Heart left ventricle (tissue), 16 donors: ENCODE measurements around the gene CNKSR3. TPM values are rescaled to one million over a fixed set of nuclear protein-coding genes. Genes with fewer than 3 reads are reported as not detected.
"Not testable (repeated sequence)": the region's sequence is repeated elsewhere in the genome, so short reads cannot be mapped to it uniquely, and the experiment has no call there.

ENCODE experiments used
- ATAC-seq, 4 donors: fragments of 200-7000 bp; cut with Tn5 transposase; one replicate each; pipeline ENCODE4 v1.9.1; 2020 to 2022; ENCODE audit warnings: moderate library complexity in 4 of 4, mild to moderate bottlenecking in 3 of 4, moderate number of reproducible peaks in 1 of 4
- DNase-seq, 5 donors: peaks; one replicate each; pipeline ENCODE4 v3.0.0-alpha.2; 2020
- H3K27ac ChIP-seq, 12 donors: fragments of 200-600 bp; sonication (generic) in 4 of 12; one replicate each; pipeline versions ENCODE4 v1.5.0 to v1.8.0; 2016 to 2022; ENCODE audit warnings: mild to moderate bottlenecking in 2 of 12
- H3K27me3 ChIP-seq, 9 donors: fragments of 200-600 bp; sonication (generic) in 2 of 9; one replicate each; pipeline versions ENCODE4 v1.5.1 to v1.8.0; 2016 to 2022; ENCODE audit warnings: mild to moderate bottlenecking in 3 of 9
- H3K36me3 ChIP-seq, 9 donors: fragments of 200-600 bp; sonication (generic) in 2 of 9; one replicate each; pipeline versions ENCODE4 v1.5.0 to v1.8.0; 2018 to 2022; ENCODE audit warnings: mild to moderate bottlenecking in 2 of 9
- H3K4me1 ChIP-seq, 12 donors: fragments of 200-600 bp; sonication (generic) in 4 of 12; one replicate each; pipeline versions ENCODE4 v1.5.0 to v1.8.0; 2016 to 2022; ENCODE audit warnings: mild to moderate bottlenecking in 3 of 12
- H3K4me3 ChIP-seq, 12 donors: fragments of 200-600 bp; sonication (generic) in 4 of 12; one replicate each; pipeline versions ENCODE4 v1.5.0 to v1.8.0; 2017 to 2022; ENCODE audit warnings: mild to moderate bottlenecking in 9 of 12, moderate library complexity in 4 of 12
- H3K9me3 ChIP-seq, 12 donors: fragments of 200-600 bp; sonication (generic) in 4 of 12; one replicate each; pipeline versions ENCODE4 v1.5.0 to v1.8.0; 2016 to 2022; ENCODE audit warnings: mild to moderate bottlenecking in 1 of 12
- CTCF ChIP-seq, 12 donors: fragments of 200-600 bp; sonication (generic) in 4 of 12; IDR thresholded peaks; one replicate each; pipeline versions ENCODE4 v1.5.0 to v1.8.0; 2018 to 2022; ENCODE audit warnings: antibody characterized with exemption in 12 of 12, mild to moderate bottlenecking in 5 of 12
- POLR2A ChIP-seq, 2 donors: fragments of 450-650 bp; IDR thresholded peaks; one replicate each; pipeline ENCODE4 v1.6.1; 2017; ENCODE audit warnings: antibody characterized with exemption in 2 of 2, mild to moderate bottlenecking in 2 of 2, moderate library complexity in 2 of 2
- WGBS, 4 donors: extraction: QIAGEN DNeasy Blood & Tissue Kit in 2 of 4; methylation state at CpG; one replicate each; pipeline versions ENCODE4 v1.1.5 to v1.1.7; 2013 to 2018; 5-methylcytosine and 5-hydroxymethylcytosine counted together
- intact Hi-C, 10 donors: fragments of 100-400 bp; cut with DNase I; formaldehyde crosslinking; loops; one replicate each; pipeline versions ENCODE4 v1.11.1 to v1.14.2; 2022
- polyA plus RNA-seq, 2 donors: library from polyadenylated mRNA; stranded (reverse); fragments of 200-250 nt; gene quantifications; one replicate each; pipeline ENCODE4 v1.2.3, GENCODE V29; 2013
- total RNA-seq, 9 donors: library from RNA; depleted of rRNA in 2 of 9; stranded (reverse); fragments of >200 nt in 2 of 9; fragmentation: NEBNext Ultra II Directional in 3 of 9; extraction: Animal tissue kit (Norgen Biotek cat#: 25700) in 3 of 9; gene quantifications; one replicate each; pipeline versions ENCODE4 v1.1.0 to v1.2.4, GENCODE V29; 2016 to 2023
- donor health status: ischemic (EF 13 %, LVEDD 7.1; RV severe dilation, severe dysfunction).
- donor health status: healthy with polysubstance abuse.
- donor health status: DM: no; HTN: yes; CAD: no.
- donor health status: DM: no; HTN: no; CAD: no.
- donor health status: ischemic (EF 25% LVEDD 6.9; RV normal size, moderate dysfunction).
- donor health status: ischemic (EF 25% LVEDD 5.7; RV mildly dilated, moderate dysfunction).
- donor health status: healthy.
- donor health status: DM: yes; HTN: yes; CAD: no.
- donor health status: ischemic (EF 35%, LVEDD 5.7; RV mildly dilated, moderate dysfunction).
- donor health status: nonischemic (EF 11% LVEDD 7.7; RV severe dilation, severe dysfunction).
- donor health status: DM: yes; HTN: yes; CAD: no.
- donor health status: PGD.
- donor health status: ischemic (EF 29% LVEDD 5.4; RV normal size, mild dysfunction).
- donor health status: nonischemic (EF 23%, LVEDD 6.1; RV moderate dilation, normal function).

Gene CNKSR3
- total and polyA plus RNA-seq, 11 donors: 5.9 to 30.7 (median 17.7) TPM

GRCh38 chr6:154516276-154516675 lies 5.8 kb upstream of the CNKSR3 start:
- intact Hi-C loops: loop anchor here in 3 of 10 donors (10.0 kb wide), 4 partner anchors 79 to 361 kb away; partner anchors contain the start of gene SCAF8 (in 1 of the 3)
- Histone ChIP-seq H3K27me3 (no peaks in the 10 kb centered on the region), H3K4me3 (peak overlapping the region in 9 of 12 donors; percentile 1 to 47 (median 26)), H3K4me1 (peaks cover 0 to 23% (median 7%) of the 10 kb centered on the region in 12 donors), H3K36me3 (no peaks in the 10 kb centered on the region), H3K27ac (peak overlapping the region in 9 of 12 donors; percentile 2 to 70 (median 49)), H3K9me3 (peaks cover 0 to 1% (median 0%) of the 10 kb centered on the region in 12 donors)
- WGBS, 4 donors: 71 to 84% (median 75%) methylated on average over 5 of the region's 5 CpGs
- ATAC-seq (no peak), DNase-seq (no peak)
- TF ChIP-seq POLR2A (IDR thresholded peaks at IDR 0.05) (no peak), CTCF (IDR thresholded peaks at IDR 0.05) (no peak)

GRCh38 chr6:154515826-154516225 lies 5.3 kb upstream of the CNKSR3 start:
- TF ChIP-seq POLR2A (IDR thresholded peaks at IDR 0.05): no peak
- no peak for TF ChIP-seq CTCF (IDR thresholded peaks at IDR 0.05)
- intact Hi-C loops: loop anchor here in 3 of 10 donors (10.0 kb wide), 4 partner anchors 79 to 361 kb away; partner anchors contain the start of gene SCAF8 (in 1 of the 3)
- peaks cover 0 to 27% (median 9%) of the 10 kb centered on the region in 12 donors for H3K4me1 ChIP-seq
- WGBS, 4 donors: 40 to 57% (median 43%) methylated on average over 7 of the region's 7 CpGs
- peak overlapping the region in 9 of 12 donors; percentile 2 to 70 (median 49) for H3K27ac ChIP-seq
- no peaks in the 10 kb centered on the region for H3K36me3 ChIP-seq
- H3K27me3 ChIP-seq: peaks cover 0 to 4% (median 0%) of the 10 kb centered on the region in 9 donors
- H3K4me3 ChIP-seq: peak overlapping the region in 9 of 12 donors; percentile 1 to 47 (median 26)
- no peaks in the 10 kb centered on the region for H3K9me3 ChIP-seq
- DNase-seq (no peak), ATAC-seq (peak in 2 of 4 donors; percentile 6 to 57)

- not testable (repeated sequence) for H3K9me3 ChIP-seq, H3K4me3 ChIP-seq, ATAC-seq, H3K36me3 ChIP-seq, DNase-seq, H3K27me3 ChIP-seq
- Histone ChIP-seq H3K4me1 (peaks cover 0 to 27% (median 9%) of the 10 kb centered on the region in 12 donors), H3K27ac (peak overlapping the region in 1 of 12 donors; percentile 11)
- 96 to 98% (median 98%) methylated on average over 3 of the region's 3 CpGs for WGBS, 4 donors
- intact Hi-C loops: loop anchor here in 3 of 10 donors (10.0 kb wide), 4 partner anchors 80 to 360 kb away; partner anchors contain the start of gene SCAF8 (in 1 of the 3)
These were observed 4.6 kb upstream of the CNKSR3 start for GRCh38 chr6:154515076-154515475.

DNA sequence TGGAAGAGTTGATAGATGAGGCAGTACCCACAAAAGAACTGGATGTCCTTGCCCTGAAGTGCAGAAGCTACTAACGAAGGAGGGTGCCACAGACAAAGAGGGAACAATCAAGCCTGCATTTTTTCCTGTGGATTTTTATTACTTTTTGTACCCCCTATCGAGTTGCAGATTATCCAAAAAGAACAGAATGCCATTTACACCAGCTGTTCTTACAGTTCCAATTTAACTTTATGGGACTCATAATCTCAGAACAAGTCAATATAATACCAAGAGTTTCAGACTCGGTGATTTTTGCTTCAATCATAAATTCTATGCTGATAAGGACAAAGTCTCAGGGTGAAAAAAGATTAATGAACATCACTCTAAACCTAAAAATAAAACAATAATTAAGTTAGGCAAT lies 4.0 kb upstream of the CNKSR3 start:
- no peaks in the 10 kb centered on the region for H3K9me3 ChIP-seq
- H3K4me1 ChIP-seq: peaks cover 0 to 27% (median 10%) of the 10 kb centered on the region in 12 donors
- no peak for DNase-seq
- H3K36me3 ChIP-seq: no peaks in the 10 kb centered on the region
- ATAC-seq: no peak
- TF ChIP-seq CTCF (IDR thresholded peaks at IDR 0.05): no peak
- TF ChIP-seq POLR2A (IDR thresholded peaks at IDR 0.05): no peak
- no peak overlapping the region for H3K27ac ChIP-seq
- H3K27me3 ChIP-seq: peaks cover 0 to 12% (median 0%) of the 10 kb centered on the region in 9 donors
- WGBS, 4 donors: 83 to 93% (median 90%) methylated on average over 3 of the region's 3 CpGs
- H3K4me3 ChIP-seq: no peak overlapping the region
- intact Hi-C loops: loop anchor here in 4 of 10 donors (5.0 to 10.0 kb wide), 7 partner anchors 62 to 360 kb away; partner anchors contain the start of gene SCAF8 (in 1 of the 4)
